ENCODE results near the gene BGN. TPM values are rescaled to one million over a fixed set of nuclear protein-coding genes. Genes with fewer than 3 reads are reported as not detected.

Gene BGN
- total and polyA plus RNA-seq, 2 experiments from 2014 or later = 0.87 to 1.8 TPM

GRCh38 chrX:153490217-153490930, 4.4 kb upstream of the BGN start:
- no peaks in the 10 kb centered on the region for H3K36me3 Mint-ChIP-seq (ENCODE audit: low read depth)
- Histone ChIP-seq H3K36me3 (ENCODE audit: insufficient read depth) (no peaks in the 10 kb centered on the region), H3K4me2 (no peak overlapping the region), H3K27me3 (ENCODE audit: insufficient read depth) (no peaks in the 10 kb centered on the region), H3K27ac (ENCODE audit: low read depth) (no peak overlapping the region), H2AFZ (no peak overlapping the region), H3K79me2 (replicated peaks; ENCODE audit: insufficient read depth) (no peaks in the 10 kb centered on the region), H3K4me3 (no peak overlapping the region), H4K20me1 (replicated peaks; ENCODE audit: insufficient read depth) (no peaks in the 10 kb centered on the region), H3F3A (replicated peaks; ENCODE audit: low read depth) (no peaks in the 10 kb centered on the region), H3K9me2 (ENCODE audit: insufficient read depth) (no peaks in the 10 kb centered on the region), H3K4me1 (ENCODE audit: insufficient read depth) (no peaks in the 10 kb centered on the region)
- no peak for TF ChIP-seq JUNB (IDR thresholded peaks at IDR 0.05; ENCODE audit: unreplicated experiment)
- TF ChIP-seq ZNF114 (CRISPR knock-in tag; IDR thresholded peaks at IDR 0.05) = no peak
- ATAC-seq (no peak), DNase-seq (ENCODE audit: low spot score) (no peak)
- no peak overlapping the region for H3K27ac Mint-ChIP-seq
- H3K4me1 Mint-ChIP-seq = peaks cover 5% of the 10 kb centered on the region
- H3K9me3 Mint-ChIP-seq = no peaks in the 10 kb centered on the region
- no peak overlapping the region for H3K4me3 Mint-ChIP-seq
- peaks cover 4% of the 10 kb centered on the region for H3K27me3 Mint-ChIP-seq (ENCODE audit: insufficient read depth, low read depth, poor library complexity)

- Histone ChIP-seq H3K4me2 (no peak overlapping the region), H3F3A (replicated peaks; ENCODE audit: low read depth) (no peaks in the 10 kb centered on the region)
- DNase-seq (ENCODE audit: low spot score) = no peak
- no peak for TF ChIP-seq NANOG (IDR thresholded peaks at IDR 0.05; ENCODE audit: borderline replicate concordance)
- TF ChIP-seq ZNF331 (CRISPR knock-in tag; IDR thresholded peaks at IDR 0.05; ENCODE audit: low read depth) = no peak
- TF ChIP-seq ZNF462 (CRISPR knock-in tag; IDR thresholded peaks at IDR 0.05) = no peak
- TF ChIP-seq POLR2AphosphoS5 (IDR thresholded peaks at IDR 0.05; ENCODE audit: low read depth) = no peak
- no peak for TF ChIP-seq REST (IDR thresholded peaks at IDR 0.05; ENCODE audit: unreplicated experiment)
- no peak for TF ChIP-seq STAT1 (IDR thresholded peaks at IDR 0.05; ENCODE audit: unreplicated experiment)
- no peak for TF ChIP-seq CTCF (conservative IDR thresholded peaks at IDR 0.05; ENCODE audit: low read depth in 2 of 2)
- TF ChIP-seq JUNB (IDR thresholded peaks at IDR 0.05; ENCODE audit: unreplicated experiment) = no peak
- no peak for TF ChIP-seq EZH2phosphoT487 (IDR thresholded peaks at IDR 0.05; ENCODE audit: unreplicated experiment)
These were observed 3.3 kb upstream of the BGN start for GRCh38 chrX:153491351-153491914.

More at GRCh38 chrX:153491351-153491914, 3.3 kb upstream of the BGN start:
- Histone ChIP-seq H4K20me1 (replicated peaks; ENCODE audit: insufficient read depth) (no peaks in the 10 kb centered on the region), H2AFZ (no peak overlapping the region), H3K4me3 (no peak overlapping the region), H3K27ac (ENCODE audit: low read depth) (no peak overlapping the region), H3K36me3 (ENCODE audit: insufficient read depth) (no peaks in the 10 kb centered on the region), H3K27me3 (ENCODE audit: insufficient read depth) (no peaks in the 10 kb centered on the region), H3K79me2 (replicated peaks; ENCODE audit: insufficient read depth) (no peaks in the 10 kb centered on the region), H3K9me2 (ENCODE audit: insufficient read depth) (no peaks in the 10 kb centered on the region), H3K4me1 (ENCODE audit: insufficient read depth) (no peaks in the 10 kb centered on the region)
- ATAC-seq = no peak
- Mint-ChIP-seq H3K4me3 (no peak overlapping the region), H3K9me3 (no peaks in the 10 kb centered on the region), H3K36me3 (ENCODE audit: low read depth) (no peaks in the 10 kb centered on the region), H3K4me1 (peaks cover 5% of the 10 kb centered on the region), H3K27ac (no peak overlapping the region), H3K27me3 (ENCODE audit: insufficient read depth, low read depth, poor library complexity) (peaks cover 4% of the 10 kb centered on the region)

All from GM23338 (cell line).